Hepatocyte (in vitro differentiated cells): ENCODE results near the gene YJEFN3.

Experiments
- CTCF ChIP-seq: fragments of 200-600 bp; sonication (generic); IDR thresholded peaks from 2 replicates; pipeline ENCODE4 v1.5.1; 2016; ENCODE audit warnings: antibody characterized with exemption, mild to moderate bottlenecking; ENCODE audit not compliant: poor library complexity
- EZH2 ChIP-seq: fragments of 200-600 bp; sonication (generic); IDR thresholded peaks from 2 replicates; pipeline ENCODE4 v1.6.1; 2016; ENCODE audit warnings: antibody characterized with exemption, mild to moderate bottlenecking, borderline replicate concordance
- EZH2phosphoT487 ChIP-seq: fragments of 200-600 bp; sonication (generic); IDR thresholded peaks from one replicate; pipeline ENCODE4 v1.6.1; 2018; ENCODE audit warnings: antibody characterized with exemption, mild to moderate bottlenecking, low read depth, moderate library complexity; ENCODE audit not compliant: unreplicated experiment, severe bottlenecking

DNA sequence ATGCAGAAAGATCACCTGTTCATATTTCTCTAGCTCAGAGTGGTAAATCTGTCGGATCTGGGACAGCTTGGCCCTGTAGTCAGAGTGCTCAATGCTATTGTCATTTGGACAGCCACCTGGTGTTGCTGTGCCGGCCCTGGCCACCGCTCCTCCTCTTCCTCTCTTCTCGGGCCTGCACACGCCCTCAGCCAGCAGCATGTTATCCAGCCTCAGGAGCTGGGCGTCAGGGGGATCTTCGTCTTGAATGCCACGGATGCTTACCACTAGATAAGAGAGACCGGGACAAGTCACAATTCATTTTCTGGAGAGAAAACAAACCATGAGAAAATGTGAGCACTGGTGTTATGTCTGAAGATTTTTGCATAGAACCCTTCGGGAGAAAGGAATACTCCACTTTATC, 41.9 kb downstream of the YJEFN3 start:
- TF ChIP-seq CTCF, result no peak
- no peak for TF ChIP-seq EZH2
- TF ChIP-seq EZH2phosphoT487, result no peak
